Gastroesophageal sphincter (tissue), 4 donors: Measurements from ENCODE around the gene TAX1BP3. TPM values are rescaled to one million over a fixed set of nuclear protein-coding genes. Genes with fewer than 3 reads are reported as not detected.

Experiments
- ATAC-seq: fragments of 150-250 bp; one replicate; pipeline ENCODE4 v1.9.1; 2016; ENCODE audit warnings: mild to moderate bottlenecking, moderate library complexity
- H3K27ac ChIP-seq, 4 donors: fragments of 200-600 bp; sonication (generic) in 3 of 4; 1 replicate in 3 of 4; 2 replicates in 1 of 4; pipeline ENCODE4 v1.5.1; 2016 to 2019
- H3K27me3 ChIP-seq: fragments of 200-600 bp; sonication (generic); one replicate; pipeline ENCODE4 v1.5.1; 2019
- H3K36me3 ChIP-seq, 2 donors: fragments of 200-600 bp; sonication (generic); one replicate each; pipeline ENCODE4 v1.5.1; 2019; ENCODE audit warnings: control low read depth in 1 of 2
- H3K4me1 ChIP-seq, 3 donors: fragments of 200-600 bp; sonication (generic); 1 replicate in 2 of 3; 2 replicates in 1 of 3; pipeline ENCODE4 v1.5.1; 2016 to 2019; ENCODE audit warnings: control low read depth in 2 of 3
- H3K4me3 ChIP-seq, 2 donors: fragments of 200-600 bp; sonication (generic); one replicate each; pipeline ENCODE4 v1.5.1; 2019; ENCODE audit warnings: mild to moderate bottlenecking in 1 of 2, moderate library complexity in 1 of 2
- H3K9me3 ChIP-seq, 3 donors: fragments of 200-600 bp; sonication (generic); one replicate each; pipeline ENCODE4 v1.5.1; 2017 to 2019; ENCODE audit warnings: control low read depth in 2 of 3
- EP300 ChIP-seq: sonication (generic); formaldehyde crosslinking; IDR thresholded peaks from one replicate; pipeline ENCODE4 v1.6.1; 2017; ENCODE audit warnings: antibody characterized with exemption, mild to moderate bottlenecking
- POLR2A ChIP-seq, 2 donors: fragments of 450-650 bp; IDR thresholded peaks; one replicate each; pipeline ENCODE4 v1.6.1; 2017; ENCODE audit warnings: antibody characterized with exemption in 2 of 2, mild to moderate bottlenecking in 2 of 2, moderate library complexity in 1 of 2
- POLR2AphosphoS5 ChIP-seq: sonication (generic); formaldehyde crosslinking; IDR thresholded peaks from one replicate; pipeline ENCODE4 v1.6.1; 2017; ENCODE audit warnings: antibody characterized with exemption
- WGBS, 2 donors: methylation state at CpG; one replicate each; pipeline ENCODE4 v1.1.5; 2018; ENCODE audit warnings: low coverage in 1 of 2; 5-methylcytosine and 5-hydroxymethylcytosine counted together
- total RNA-seq, 4 donors: library from RNA; depleted of rRNA; stranded (reverse); fragments of >200 nt; gene quantifications; one replicate each; pipeline ENCODE4 v1.1.0, GENCODE V29; 2016
- TF ChIP-seq, protein P1 (sequence below), 4 experiments: fragments of 200-600 bp in 2 of 4; fragments of 450-650 bp in 2 of 4; sonication (generic) in 1 of 4; IDR thresholded peaks; one replicate each; pipeline ENCODE4 v1.5.1; 2017 to 2019; ENCODE audit warnings: antibody characterized with exemption in 4 of 4, mild to moderate bottlenecking in 2 of 4, moderate library complexity in 2 of 4

The TAX1BP3 gene
- total RNA-seq, 4 donors from 2014 or later, result 98.5 to 172 (median 109) TPM

DNA sequence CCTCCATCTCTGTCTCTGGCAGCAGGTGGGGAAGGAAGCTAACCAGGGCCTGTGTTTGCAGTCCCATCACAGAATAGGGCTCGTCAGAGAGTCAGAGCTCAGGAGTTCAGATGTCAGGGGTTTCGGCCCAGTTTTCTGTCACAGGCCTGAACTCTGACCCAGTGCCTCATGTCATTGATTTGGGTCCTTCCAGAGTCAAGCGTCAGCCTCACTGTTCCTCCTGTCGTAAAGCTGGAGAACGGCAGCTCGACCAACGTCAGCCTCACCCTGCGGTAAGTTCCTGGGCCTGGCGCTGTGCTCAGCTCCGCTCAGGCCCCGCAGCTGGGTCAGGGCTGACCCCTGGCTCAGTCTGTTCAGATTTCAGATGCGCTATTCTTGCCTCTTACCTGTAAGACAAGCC is 21.1 kb downstream of the TAX1BP3 start:
- ATAC-seq, result no peak
- Histone ChIP-seq H3K36me3 (peaks cover 0 to 81% of the 10 kb centered on the region in 2 donors), H3K9me3 (no peaks in the 10 kb centered on the region), H3K27me3 (no peaks in the 10 kb centered on the region), H3K4me3 (no peak overlapping the region), H3K27ac (no peak overlapping the region), H3K4me1 (peaks cover 0 to 7% (median 0%) of the 10 kb centered on the region in 3 donors)
- TF ChIP-seq EP300 (no peak), POLR2AphosphoS5 (no peak), POLR2A (IDR thresholded peaks at IDR 0.05) (no peak)
- TF ChIP-seq, protein P1, sequence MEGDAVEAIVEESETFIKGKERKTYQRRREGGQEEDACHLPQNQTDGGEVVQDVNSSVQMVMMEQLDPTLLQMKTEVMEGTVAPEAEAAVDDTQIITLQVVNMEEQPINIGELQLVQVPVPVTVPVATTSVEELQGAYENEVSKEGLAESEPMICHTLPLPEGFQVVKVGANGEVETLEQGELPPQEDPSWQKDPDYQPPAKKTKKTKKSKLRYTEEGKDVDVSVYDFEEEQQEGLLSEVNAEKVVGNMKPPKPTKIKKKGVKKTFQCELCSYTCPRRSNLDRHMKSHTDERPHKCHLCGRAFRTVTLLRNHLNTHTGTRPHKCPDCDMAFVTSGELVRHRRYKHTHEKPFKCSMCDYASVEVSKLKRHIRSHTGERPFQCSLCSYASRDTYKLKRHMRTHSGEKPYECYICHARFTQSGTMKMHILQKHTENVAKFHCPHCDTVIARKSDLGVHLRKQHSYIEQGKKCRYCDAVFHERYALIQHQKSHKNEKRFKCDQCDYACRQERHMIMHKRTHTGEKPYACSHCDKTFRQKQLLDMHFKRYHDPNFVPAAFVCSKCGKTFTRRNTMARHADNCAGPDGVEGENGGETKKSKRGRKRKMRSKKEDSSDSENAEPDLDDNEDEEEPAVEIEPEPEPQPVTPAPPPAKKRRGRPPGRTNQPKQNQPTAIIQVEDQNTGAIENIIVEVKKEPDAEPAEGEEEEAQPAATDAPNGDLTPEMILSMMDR (IDR thresholded peaks at IDR 0.05), result no peak
- WGBS, 2 donors, result 89% methylated on average over 3 of the region's 12 CpGs; no CpG with 5 or more reads in 1 of the 2 donors

GRCh38 chr17:3645310-3645709 is 23.1 kb downstream of the TAX1BP3 start:
- H3K9me3 ChIP-seq, result no peaks in the 10 kb centered on the region
- WGBS, 2 donors, result no CpG with 5 or more reads among the region's 5 CpGs
- TF ChIP-seq, protein P1 (IDR thresholded peaks at IDR 0.05), result no peak
- TF ChIP-seq EP300 (no peak), POLR2A (IDR thresholded peaks at IDR 0.05) (no peak), POLR2AphosphoS5 (no peak)
- no peaks in the 10 kb centered on the region for H3K27me3 ChIP-seq
- peaks cover 0 to 7% (median 0%) of the 10 kb centered on the region in 3 donors for H3K4me1 ChIP-seq
- peaks cover 0 to 83% of the 10 kb centered on the region in 2 donors for H3K36me3 ChIP-seq
- H3K4me3 ChIP-seq, result no peak overlapping the region
- no peak for ATAC-seq
- no peak overlapping the region for H3K27ac ChIP-seq

DNA sequence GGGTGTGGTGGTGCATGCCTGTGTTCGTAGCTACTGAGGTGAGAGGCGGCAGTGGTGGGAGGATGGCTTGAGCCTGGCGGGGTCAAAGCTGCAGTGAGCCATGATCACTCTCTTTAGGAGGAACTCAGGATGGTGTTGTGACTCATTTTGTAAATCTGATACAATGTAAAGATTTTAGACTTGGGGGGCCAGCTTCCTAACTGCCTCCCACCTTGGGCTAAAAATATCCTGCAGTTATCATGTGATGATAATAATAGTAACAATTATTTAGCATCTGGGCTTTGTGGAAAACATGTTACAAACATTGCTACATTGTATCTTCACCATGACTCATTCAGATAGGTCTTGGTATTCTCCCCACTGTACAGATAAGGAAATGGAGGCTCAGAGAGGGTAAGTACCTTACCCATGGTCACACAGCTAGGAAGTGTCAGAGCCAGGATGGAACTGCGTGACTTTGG is 24.5 kb downstream of the TAX1BP3 start:
- TF ChIP-seq EP300, result no peak
- no peak for TF ChIP-seq POLR2AphosphoS5
- no peak for TF ChIP-seq POLR2A (IDR thresholded peaks at IDR 0.05)
- TF ChIP-seq, protein P1 (IDR thresholded peaks at IDR 0.05), result no peak
- 100% methylated on average over 1 to 2 of the region's 4 CpGs for WGBS, 2 donors
- no peak for ATAC-seq

GRCh38 chr17:3641717-3642486 is 26.5 kb downstream of the TAX1BP3 start:
- no peak overlapping the region for H3K4me3 ChIP-seq
- H3K4me1 ChIP-seq, result peaks cover 0 to 17% (median 11%) of the 10 kb centered on the region in 3 donors
- no peak overlapping the region for H3K27ac ChIP-seq
- no peaks in the 10 kb centered on the region for H3K27me3 ChIP-seq
- 76% methylated on average over 8 of the region's 19 CpGs; no CpG with 5 or more reads in 1 of the 2 donors for WGBS, 2 donors
- no peaks in the 10 kb centered on the region for H3K9me3 ChIP-seq
- H3K36me3 ChIP-seq, result peaks cover 0 to 61% of the 10 kb centered on the region in 2 donors
- peak; percentile 8 for ATAC-seq
- TF ChIP-seq EP300 (no peak), POLR2AphosphoS5 (no peak), POLR2A (IDR thresholded peaks at IDR 0.05) (no peak)
- TF ChIP-seq, protein P1 (IDR thresholded peaks at IDR 0.05), result no peak

More for the DNA sequence above, 24.5 kb downstream of the TAX1BP3 start:
- Histone ChIP-seq H3K4me3 (no peak overlapping the region), H3K9me3 (no peaks in the 10 kb centered on the region), H3K27me3 (no peaks in the 10 kb centered on the region), H3K4me1 (peaks cover 0 to 7% (median 0%) of the 10 kb centered on the region in 3 donors), H3K36me3 (peaks cover 0 to 75% of the 10 kb centered on the region in 2 donors), H3K27ac (no peak overlapping the region)

GRCh38 chr17:3641014-3641413 is 27.4 kb downstream of the TAX1BP3 start:
- WGBS, 2 donors, result 77% methylated on average over 2 of the region's 3 CpGs; no CpG with 5 or more reads in 1 of the 2 donors
- Histone ChIP-seq H3K27me3 (no peaks in the 10 kb centered on the region), H3K4me1 (peaks cover 0 to 19% (median 11%) of the 10 kb centered on the region in 3 donors), H3K27ac (no peak overlapping the region), H3K4me3 (no peak overlapping the region), H3K9me3 (no peaks in the 10 kb centered on the region), H3K36me3 (peaks cover 0 to 55% of the 10 kb centered on the region in 2 donors)
- TF ChIP-seq POLR2AphosphoS5 (no peak), POLR2A (IDR thresholded peaks at IDR 0.05) (no peak), EP300 (no peak)
- TF ChIP-seq, protein P1 (IDR thresholded peaks at IDR 0.05), result no peak
- no peak for ATAC-seq
